CD4-positive, CD25-positive, alpha-beta regulatory T cell (primary cell): Measurements from ENCODE around the gene GLDN. TPM values are rescaled to one million over a fixed set of nuclear protein-coding genes. Genes with fewer than 3 reads are reported as not detected.

ENCODE experiments used
- ATAC-seq, 2 donors: fragments of 150-1000 bp; cut with Tn5 transposase; one replicate each; pipeline ENCODE4 v1.10.0; 2021; ENCODE audit warnings: low read depth in 2 of 2, moderate number of reproducible peaks in 2 of 2, moderate library complexity in 1 of 2
- DNase-seq, 3 donors: peaks; one replicate each; pipeline versions ENCODE4 v3.0.0 to v3.0.0-alpha.2; 2012 to 2022; ENCODE audit warnings: mixed read lengths in 1 of 3
- H3K27ac ChIP-seq: one replicate; pipeline ENCODE4 v1.7.0; 2013; ENCODE audit warnings: mild to moderate bottlenecking, low read length; ENCODE audit not compliant: insufficient read depth, poor library complexity, severe bottlenecking
- H3K27me3 ChIP-seq: one replicate; pipeline ENCODE4 v1.7.0; 2013; ENCODE audit warnings: low read length; ENCODE audit not compliant: control insufficient read depth, insufficient read depth
- H3K36me3 ChIP-seq: one replicate; pipeline ENCODE4 v1.7.0; 2013; ENCODE audit warnings: mild to moderate bottlenecking, low read length, moderate library complexity; ENCODE audit not compliant: control insufficient read depth, insufficient read depth
- H3K4me1 ChIP-seq: 2 replicates; pipeline ENCODE4 v1.7.0; 2013; ENCODE audit warnings: mild to moderate bottlenecking, low read length; ENCODE audit not compliant: insufficient read depth, control insufficient read depth, poor library complexity, severe bottlenecking
- H3K4me3 ChIP-seq: one replicate; pipeline ENCODE4 v1.7.0; 2013; ENCODE audit warnings: low read depth, mild to moderate bottlenecking, low read length, moderate library complexity
- H3K9me3 ChIP-seq, 2 experiments: 1 replicate in 1 of 2; 2 replicates in 1 of 2; pipeline ENCODE4 v1.7.0; 2013; ENCODE audit warnings: low read length in 2 of 2, mild to moderate bottlenecking in 1 of 2, moderate library complexity in 1 of 2; ENCODE audit not compliant: control insufficient read depth in 2 of 2
- H3K27ac Mint-ChIP-seq, 3 donors: one replicate each; pipeline ENCODE4 v1.8.0; 2020 to 2022; ENCODE audit warnings: mild to moderate bottlenecking in 3 of 3, mixed read lengths in 3 of 3, moderate library complexity in 2 of 3
- H3K27me3 Mint-ChIP-seq: one replicate; pipeline ENCODE4 v1.8.0; 2022; ENCODE audit warnings: mild to moderate bottlenecking, mixed read lengths
- H3K36me3 Mint-ChIP-seq: one replicate; pipeline ENCODE4 v1.8.0; 2020; ENCODE audit warnings: mixed read lengths
- H3K4me1 Mint-ChIP-seq, 4 donors: one replicate each; pipeline ENCODE4 v1.8.0; 2020 to 2022; ENCODE audit warnings: mixed read lengths in 4 of 4, mild to moderate bottlenecking in 1 of 4
- H3K4me3 Mint-ChIP-seq, 4 donors: one replicate each; pipeline ENCODE4 v1.8.0; 2020 to 2022; ENCODE audit warnings: mild to moderate bottlenecking in 4 of 4, mixed read lengths in 4 of 4, moderate library complexity in 3 of 4
- H3K9me3 Mint-ChIP-seq, 7 donors: one replicate each; pipeline ENCODE4 v1.8.0; 2020 to 2022; ENCODE audit warnings: mixed read lengths in 7 of 7, mild to moderate bottlenecking in 3 of 7, moderate library complexity in 2 of 7
- polyA plus RNA-seq, 4 donors: library from polyadenylated mRNA; unstranded; fragments of 300-500 nt; fragmentation: Illumina TruSeq; gene quantifications; one replicate each; pipeline ENCODE4 v1.2.3, GENCODE V29; 2021
- total RNA-seq: library from RNA; stranded (reverse); gene quantifications from one replicate; pipeline ENCODE4 v1.2.3, GENCODE V29; 2022

The GLDN gene
- total and polyA plus RNA-seq, 5 donors from 2014 or later, result not detected

- no peak overlapping the region for H3K27ac ChIP-seq
- H3K4me1 ChIP-seq, result no peaks in the 10 kb centered on the region
- H3K27ac Mint-ChIP-seq, result no peak overlapping the region
- H3K36me3 ChIP-seq, result no peaks in the 10 kb centered on the region
- H3K9me3 Mint-ChIP-seq, result peaks cover 0 to 1% (median 0%) of the 10 kb centered on the region in 7 donors
- H3K4me3 Mint-ChIP-seq, result no peak overlapping the region
- no peaks in the 10 kb centered on the region for H3K4me1 Mint-ChIP-seq
- no peaks in the 10 kb centered on the region for H3K36me3 Mint-ChIP-seq
- no peak for ATAC-seq
- no peaks in the 10 kb centered on the region for H3K9me3 ChIP-seq
- H3K27me3 ChIP-seq, result no peaks in the 10 kb centered on the region
- DNase-seq, result no peak
- no peak overlapping the region for H3K4me3 ChIP-seq
- H3K27me3 Mint-ChIP-seq, result no peaks in the 10 kb centered on the region
These were observed 45.0 kb downstream of the GLDN start for GRCh38 chr15:51386486-51386885.

- H3K4me3 ChIP-seq, result no peak overlapping the region
- H3K9me3 Mint-ChIP-seq, result peaks cover 0 to 1% (median 0%) of the 10 kb centered on the region in 7 donors
- H3K36me3 ChIP-seq, result no peaks in the 10 kb centered on the region
- no peaks in the 10 kb centered on the region for H3K36me3 Mint-ChIP-seq
- no peaks in the 10 kb centered on the region for H3K27me3 ChIP-seq
- no peak overlapping the region for H3K4me3 Mint-ChIP-seq
- no peak overlapping the region for H3K27ac ChIP-seq
- no peaks in the 10 kb centered on the region for H3K27me3 Mint-ChIP-seq
- ATAC-seq, result no peak
- no peaks in the 10 kb centered on the region for H3K9me3 ChIP-seq
- no peaks in the 10 kb centered on the region for H3K4me1 Mint-ChIP-seq
- no peaks in the 10 kb centered on the region for H3K4me1 ChIP-seq
- H3K27ac Mint-ChIP-seq, result no peak overlapping the region
- no peak for DNase-seq
These were observed 45.7 kb downstream of the GLDN start for GRCh38 chr15:51386960-51387698.

GRCh38 chr15:51387699-51388041, 46.2 kb downstream of the GLDN start:
- Mint-ChIP-seq H3K27ac (no peak overlapping the region), H3K27me3 (peaks cover under 1% of the 10 kb centered on the region), H3K4me3 (no peak overlapping the region), H3K36me3 (no peaks in the 10 kb centered on the region), H3K4me1 (no peaks in the 10 kb centered on the region), H3K9me3 (peaks cover 0 to 1% (median 0%) of the 10 kb centered on the region in 7 donors)
- Histone ChIP-seq H3K4me3 (no peak overlapping the region), H3K36me3 (no peaks in the 10 kb centered on the region), H3K27ac (no peak overlapping the region), H3K4me1 (no peaks in the 10 kb centered on the region), H3K9me3 (no peaks in the 10 kb centered on the region), H3K27me3 (no peaks in the 10 kb centered on the region)
- no peak for ATAC-seq
- DNase-seq, result no peak

DNA sequence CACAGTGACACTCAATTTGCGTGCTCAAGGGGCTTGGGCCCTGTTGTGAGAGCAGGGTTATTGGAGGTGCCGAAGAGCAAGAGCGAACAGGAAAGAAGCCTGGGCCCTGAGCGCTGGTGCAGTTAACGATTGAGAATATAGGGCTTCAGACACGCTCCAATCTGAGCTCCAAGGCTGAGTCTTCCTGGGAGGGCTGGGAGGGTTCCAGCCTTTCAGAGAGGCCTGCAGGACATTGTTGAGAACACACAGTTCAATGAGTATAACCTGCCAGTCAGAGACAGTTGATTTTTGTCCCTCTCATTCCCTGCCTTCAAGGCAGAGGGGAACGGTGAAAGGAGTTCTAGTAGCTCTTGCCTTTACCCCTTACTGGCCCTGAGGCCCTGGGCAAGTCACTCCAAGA, 47.3 kb downstream of the GLDN start:
- Histone ChIP-seq H3K9me3 (no peaks in the 10 kb centered on the region), H3K4me1 (no peaks in the 10 kb centered on the region), H3K36me3 (no peaks in the 10 kb centered on the region), H3K27ac (no peak overlapping the region), H3K27me3 (no peaks in the 10 kb centered on the region), H3K4me3 (no peak overlapping the region)
- Mint-ChIP-seq H3K27ac (no peak overlapping the region), H3K4me1 (no peaks in the 10 kb centered on the region), H3K4me3 (no peak overlapping the region), H3K36me3 (no peaks in the 10 kb centered on the region), H3K27me3 (peaks cover 4% of the 10 kb centered on the region), H3K9me3 (peaks cover 0 to 1% (median 0%) of the 10 kb centered on the region in 7 donors)
- DNase-seq (no peak), ATAC-seq (no peak)

DNA sequence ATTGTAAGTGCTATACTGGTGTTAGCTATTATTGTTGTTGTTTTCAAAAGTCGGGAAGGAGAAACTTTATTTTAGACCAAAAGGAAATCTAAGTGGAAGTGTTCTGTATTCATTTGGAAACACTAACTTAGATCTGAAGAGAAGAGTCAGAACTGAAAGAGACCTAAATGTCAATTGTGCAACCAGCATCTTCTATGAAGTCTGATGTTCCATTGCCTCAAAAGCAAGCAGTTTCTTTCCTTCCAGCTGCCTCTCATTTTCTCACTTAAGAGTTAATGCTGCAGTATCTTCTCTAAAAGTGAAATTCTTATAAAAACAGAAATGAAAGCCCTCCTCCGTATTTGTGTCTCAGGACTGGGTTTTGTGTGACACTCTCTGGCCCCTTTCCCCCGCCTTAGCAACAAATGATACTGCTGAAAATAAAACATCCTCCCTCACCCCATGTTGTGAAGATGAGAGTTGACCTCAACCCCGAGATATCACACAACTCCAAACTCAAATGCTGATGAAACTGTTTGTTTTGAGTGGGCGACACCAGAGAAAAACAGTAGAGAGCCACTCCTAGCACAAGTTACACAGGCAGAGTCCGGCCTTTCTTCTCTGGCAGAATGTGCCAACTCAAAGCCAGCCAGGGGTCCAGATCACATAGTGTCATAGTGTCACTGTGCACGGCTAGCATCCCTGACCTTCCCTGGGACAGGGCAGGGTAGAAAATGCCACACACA, 48.9 kb downstream of the GLDN start:
- H3K27me3 Mint-ChIP-seq, result peaks cover 4% of the 10 kb centered on the region
- H3K4me3 Mint-ChIP-seq, result no peak overlapping the region
- ATAC-seq, result no peak
- no peak overlapping the region for H3K27ac Mint-ChIP-seq
- Histone ChIP-seq H3K27ac (no peak overlapping the region), H3K27me3 (no peaks in the 10 kb centered on the region), H3K4me3 (no peak overlapping the region), H3K9me3 (no peaks in the 10 kb centered on the region), H3K36me3 (no peaks in the 10 kb centered on the region), H3K4me1 (no peaks in the 10 kb centered on the region)
- no peak for DNase-seq
- H3K9me3 Mint-ChIP-seq, result peaks cover 0 to 1% (median 0%) of the 10 kb centered on the region in 7 donors
- H3K36me3 Mint-ChIP-seq, result no peaks in the 10 kb centered on the region
- H3K4me1 Mint-ChIP-seq, result no peaks in the 10 kb centered on the region

GRCh38 chr15:51390966-51391422, 49.5 kb downstream of the GLDN start:
- H3K4me1 ChIP-seq, result no peaks in the 10 kb centered on the region
- no peaks in the 10 kb centered on the region for H3K27me3 ChIP-seq
- DNase-seq (no peak), ATAC-seq (no peak)
- H3K4me3 Mint-ChIP-seq, result no peak overlapping the region
- H3K9me3 Mint-ChIP-seq, result peaks cover 0 to 1% (median 0%) of the 10 kb centered on the region in 7 donors
- H3K27ac ChIP-seq, result no peak overlapping the region
- H3K36me3 Mint-ChIP-seq, result no peaks in the 10 kb centered on the region
- no peaks in the 10 kb centered on the region for H3K9me3 ChIP-seq
- no peak overlapping the region for H3K27ac Mint-ChIP-seq
- H3K4me1 Mint-ChIP-seq, result no peaks in the 10 kb centered on the region
- no peaks in the 10 kb centered on the region for H3K36me3 ChIP-seq
- H3K27me3 Mint-ChIP-seq, result peaks cover 4% of the 10 kb centered on the region
- H3K4me3 ChIP-seq, result no peak overlapping the region

GRCh38 chr15:51396921-51397320, 55.5 kb downstream of the GLDN start:
- no peaks in the 10 kb centered on the region for H3K36me3 ChIP-seq
- no peak for ATAC-seq
- no peak overlapping the region for H3K4me3 ChIP-seq
- H3K36me3 Mint-ChIP-seq, result no peaks in the 10 kb centered on the region
- no peaks in the 10 kb centered on the region for H3K9me3 ChIP-seq
- DNase-seq, result no peak
- H3K27me3 ChIP-seq, result no peaks in the 10 kb centered on the region
- H3K4me1 ChIP-seq, result no peaks in the 10 kb centered on the region
- peaks cover 8% of the 10 kb centered on the region for H3K27me3 Mint-ChIP-seq
- no peak overlapping the region for H3K27ac ChIP-seq
- no peaks in the 10 kb centered on the region for H3K4me1 Mint-ChIP-seq
- H3K9me3 Mint-ChIP-seq, result no peaks in the 10 kb centered on the region
- no peak overlapping the region for H3K27ac Mint-ChIP-seq
- no peak overlapping the region for H3K4me3 Mint-ChIP-seq

DNA sequence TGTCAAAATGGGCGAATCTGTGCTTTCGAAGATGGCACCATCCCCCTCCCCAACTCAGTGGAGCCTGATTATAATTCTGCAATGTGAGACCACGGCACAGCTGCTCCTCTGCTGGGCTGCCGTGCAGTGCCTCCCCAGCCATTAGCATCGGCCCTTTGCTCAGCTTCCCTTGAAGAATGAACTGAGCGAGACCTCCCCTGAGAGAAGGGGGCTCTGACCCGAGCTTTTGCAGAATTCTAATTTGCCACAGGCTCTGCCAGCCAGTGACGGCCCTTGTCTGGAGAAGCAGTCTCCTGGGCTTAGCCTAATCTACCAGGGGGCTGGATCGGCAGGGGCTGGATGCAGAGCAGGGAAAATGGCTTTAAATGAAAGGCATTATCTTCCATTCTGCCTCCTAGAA, 57.2 kb downstream of the GLDN start:
- H3K36me3 ChIP-seq, result no peaks in the 10 kb centered on the region
- H3K9me3 ChIP-seq, result no peaks in the 10 kb centered on the region
- DNase-seq (no peak), ATAC-seq (no peak)
- Mint-ChIP-seq H3K9me3 (no peaks in the 10 kb centered on the region), H3K27ac (no peak overlapping the region), H3K4me3 (no peak overlapping the region), H3K27me3 (peaks cover 4% of the 10 kb centered on the region), H3K4me1 (no peaks in the 10 kb centered on the region), H3K36me3 (no peaks in the 10 kb centered on the region)
- H3K27ac ChIP-seq, result no peak overlapping the region
- H3K27me3 ChIP-seq, result no peaks in the 10 kb centered on the region
- no peak overlapping the region for H3K4me3 ChIP-seq
- no peaks in the 10 kb centered on the region for H3K4me1 ChIP-seq
